H1 (cell line): ENCODE measurements around the gene FAM241A. TPM values are rescaled to one million over a fixed set of nuclear protein-coding genes. Genes with fewer than 3 reads are reported as not detected.

Experiments
- CBX5 ChIP-seq: fragments of 300-800, 300-1000 bp; sonication (generic); IDR thresholded peaks from 2 replicates; pipeline ENCODE4 v1.7.1; 2016; ENCODE audit warnings: antibody characterized with exemption, low read length, low read depth
- CHD7 ChIP-seq: fragments of 300-600 bp; sonication (generic); IDR thresholded peaks from 2 replicates; pipeline ENCODE4 v1.7.1; 2012; ENCODE audit warnings: low read length, moderate library complexity, mild to moderate bottlenecking, inconsistent platforms; ENCODE audit not compliant: insufficient replicate concordance
- RBBP5 ChIP-seq: IDR thresholded peaks from 2 replicates; pipeline ENCODE4 v1.7.1; 2012; ENCODE audit warnings: low read depth, mild to moderate bottlenecking, inconsistent platforms, low read length, moderate library complexity, borderline replicate concordance
- SIX5 ChIP-seq: IDR thresholded peaks from 2 replicates; pipeline ENCODE4 v1.6.1; 2011; ENCODE audit warnings: mild to moderate bottlenecking, low read depth, low read length
- USF2 ChIP-seq: IDR thresholded peaks from 2 replicates; pipeline ENCODE4 v1.6.1; 2011; ENCODE audit warnings: low read length, improper control_type of control experiment
- polyA plus RNA-seq, 7 experiments: library from polyadenylated mRNA; depleted of rRNA in 3 of 7; stranded (reverse) in 5 of 7; unstranded in 2 of 7; fragments of >200 nt in 5 of 7; fragments of 200-250 nt in 2 of 7; gene quantifications; 1 replicate in 5 of 7; 2 replicates in 1 of 7; 4 replicates in 1 of 7; pipeline versions ENCODE4 v1.2.1 to v1.2.3, GENCODE V29; 2011 to 2013; ENCODE audit warnings: missing spikeins in 2 of 7, mixed read lengths in 2 of 7
- total RNA-seq: library from RNA; stranded (reverse); fragmentation: NEBNext Ultra II Directional; extraction: Animal tissue kit (Norgen Biotek cat#: 25700); gene quantifications from 2 replicates; pipeline ENCODE4 v1.2.1, GENCODE V29; 2021

The FAM241A gene
- total and polyA plus RNA-seq, 2 of the 8 experiments (the other 6 are each of a cell fraction or from before 2014, with no cell fraction given) = 0.20 to 0.73 TPM

GRCh38 chr4:112231779-112232713 lies 86.8 kb downstream of the FAM241A start, which contains the start of gene AP1AR (continued):
- TF ChIP-seq CHD7 (no peak), CBX5 (no peak), USF2 (no peak), RBBP5 (peak; percentile 98; the same call in 1 of the 2 replicates), SIX5 (no peak)
